GM18907 (cell line): Measurements from ENCODE around the gene INF2.
"Not testable (repeated sequence)": the region's sequence is repeated elsewhere in the genome, so short reads cannot be mapped to it uniquely, and the experiment has no call there.

ENCODE experiments used
- ATAC-seq: cut with Tn5 transposase; IDR thresholded peaks from one replicate; pipeline ENCODE4 v1.9.1; 2021; ENCODE audit warnings: mild to moderate bottlenecking, moderate library complexity; ENCODE audit not compliant: unreplicated experiment

Gene INF2

GRCh38 chr14:104749111-104749649 lies 59.8 kb downstream of the INF2 start:
- no peak for ATAC-seq

GRCh38 chr14:104750056-104750752 lies 60.8 kb downstream of the INF2 start:
- ATAC-seq: no peak

GRCh38 chr14:104750753-104751057 lies 61.3 kb downstream of the INF2 start:
- ATAC-seq: not testable (repeated sequence)

GRCh38 chr14:104751539-104752422 lies 62.4 kb downstream of the INF2 start:
- no peak for ATAC-seq

GRCh38 chr14:104752423-104752734 lies 63.0 kb downstream of the INF2 start:
- ATAC-seq: peak; percentile 85

GRCh38 chr14:104752735-104753527 lies 63.5 kb downstream of the INF2 start, which contains the start of gene SIVA1:
SIVA1 (plus strand) TSS chr14:104753147; CDS start chr14:104753202, 55 bp downstream.
- peak; percentile 91 for ATAC-seq

GRCh38 chr14:104753528-104754212 lies 64.3 kb downstream of the INF2 start:
- ATAC-seq: peak; percentile 3

- ATAC-seq: no peak
These were observed 64.9 kb downstream of the INF2 start for GRCh38 chr14:104754213-104754851.

GRCh38 chr14:104755621-104756020 lies 66.2 kb downstream of the INF2 start:
- ATAC-seq: no peak

GRCh38 chr14:104756477-104757237 lies 67.2 kb downstream of the INF2 start:
- no peak for ATAC-seq

GRCh38 chr14:104757238-104757585 lies 67.8 kb downstream of the INF2 start:
- no peak for ATAC-seq

- ATAC-seq: no peak
These were observed 68.4 kb downstream of the INF2 start for GRCh38 chr14:104757681-104758392.

GRCh38 chr14:104758981-104759969 lies 69.9 kb downstream of the INF2 start:
- no peak for ATAC-seq

- ATAC-seq: no peak
These were observed 76.1 kb downstream of the INF2 start for GRCh38 chr14:104765517-104765916.

- no peak for ATAC-seq
These were observed 76.9 kb downstream of the INF2 start for GRCh38 chr14:104766256-104766862.

GRCh38 chr14:104766863-104767633 lies 77.6 kb downstream of the INF2 start:
- no peak for ATAC-seq

GRCh38 chr14:104767634-104767918 lies 78.2 kb downstream of the INF2 start:
- no peak for ATAC-seq
